Hepatocyte (in vitro differentiated cells): Measurements from ENCODE around the gene LIPA. TPM values are rescaled to one million over a fixed set of nuclear protein-coding genes. Genes with fewer than 3 reads are reported as not detected.
"Not testable (repeated sequence)": the region's sequence is repeated elsewhere in the genome, so short reads cannot be mapped to it uniquely, and the experiment has no call there.

Source experiments
- DNase-seq: peaks from one replicate; pipeline ENCODE4 v3.0.0-alpha.2; 2016; ENCODE audit warnings: low spot score
- H2AFZ ChIP-seq: fragments of 200-600 bp; sonication (generic); 2 replicates; pipeline ENCODE4 v1.6.0; 2016; ENCODE audit warnings: antibody characterized with exemption, mild to moderate bottlenecking
- H3K27ac ChIP-seq: fragments of 200-600 bp; sonication (generic); 2 replicates; pipeline ENCODE4 v1.5.1; 2016; ENCODE audit warnings: mild to moderate bottlenecking
- H3K27me3 ChIP-seq: fragments of 200-600 bp; sonication (generic); 2 replicates; pipeline ENCODE4 v1.6.1; 2016
- H3K36me3 ChIP-seq: fragments of 200-600 bp; sonication (generic); replicated peaks from 2 replicates; pipeline ENCODE4 v1.5.1; 2016; ENCODE audit warnings: low read depth; ENCODE audit not compliant: insufficient read depth
- H3K4me1 ChIP-seq: fragments of 200-600 bp; sonication (generic); 2 replicates; pipeline ENCODE4 v1.5.1; 2016; ENCODE audit warnings: mild to moderate bottlenecking, moderate library complexity; ENCODE audit not compliant: insufficient read depth
- H3K4me2 ChIP-seq: fragments of 200-600 bp; sonication (generic); 2 replicates; pipeline ENCODE4 v1.6.0; 2016
- H3K4me3 ChIP-seq: fragments of 200-600 bp; sonication (generic); 2 replicates; pipeline ENCODE4 v1.5.1; 2016; ENCODE audit warnings: mild to moderate bottlenecking
- H3K79me2 ChIP-seq: fragments of 200-600 bp; sonication (generic); 2 replicates; pipeline ENCODE4 v1.6.0; 2017; ENCODE audit warnings: mild to moderate bottlenecking
- H3K9me2 ChIP-seq: fragments of 200-600 bp; sonication (generic); replicated peaks from 2 replicates; pipeline ENCODE4 v1.6.0; 2017; ENCODE audit warnings: mild to moderate bottlenecking; ENCODE audit not compliant: insufficient read depth
- H3K9me3 ChIP-seq: fragments of 200-600 bp; sonication (generic); 2 replicates; pipeline ENCODE4 v1.5.1; 2016; ENCODE audit warnings: low read depth, mild to moderate bottlenecking
- H4K20me1 ChIP-seq: fragments of 200-600 bp; sonication (generic); 2 replicates; pipeline ENCODE4 v1.6.0; 2016; ENCODE audit warnings: mild to moderate bottlenecking; ENCODE audit not compliant: insufficient read depth, poor library complexity, severe bottlenecking
- CTCF ChIP-seq: fragments of 200-600 bp; sonication (generic); IDR thresholded peaks from 2 replicates; pipeline ENCODE4 v1.5.1; 2016; ENCODE audit warnings: antibody characterized with exemption, mild to moderate bottlenecking; ENCODE audit not compliant: poor library complexity
- EZH2 ChIP-seq: fragments of 200-600 bp; sonication (generic); IDR thresholded peaks from 2 replicates; pipeline ENCODE4 v1.6.1; 2016; ENCODE audit warnings: antibody characterized with exemption, mild to moderate bottlenecking, borderline replicate concordance
- EZH2phosphoT487 ChIP-seq: fragments of 200-600 bp; sonication (generic); IDR thresholded peaks from one replicate; pipeline ENCODE4 v1.6.1; 2018; ENCODE audit warnings: antibody characterized with exemption, mild to moderate bottlenecking, low read depth, moderate library complexity; ENCODE audit not compliant: unreplicated experiment, severe bottlenecking
- WGBS: methylation state at CpG from one replicate; pipeline ENCODE4 v1.1.6; 2016; ENCODE audit warnings: low lambda C conversion rate; ENCODE audit errors: missing lambda C conversion rate; 5-methylcytosine and 5-hydroxymethylcytosine counted together
- polyA plus RNA-seq: library from polyadenylated mRNA; unstranded; fragments of >200 nt; fragmentation: Nextera tagmentation; extraction: Ambion mirVana; gene quantifications from 2 replicates; pipeline ENCODE4 v1.2.1, GENCODE V29; 2016
- total RNA-seq: library from RNA; depleted of rRNA; stranded (reverse); fragments of >200 nt; gene quantifications from 2 replicates; pipeline ENCODE4 v1.2.3, GENCODE V29; 2014

The LIPA gene
- total and polyA plus RNA-seq, 2 experiments from 2014 or later = 144 to 148 TPM

- H3K27me3 ChIP-seq = peaks cover 23% of the 10 kb centered on the region
- H3K9me3 ChIP-seq = no peaks in the 10 kb centered on the region
- no peaks in the 10 kb centered on the region for H3K9me2 ChIP-seq
- H3K36me3 ChIP-seq = no peaks in the 10 kb centered on the region
- H3K4me3 ChIP-seq = no peak overlapping the region
- no peaks in the 10 kb centered on the region for H3K4me1 ChIP-seq
- no peak overlapping the region for H3K27ac ChIP-seq
- TF ChIP-seq CTCF (no peak), EZH2phosphoT487 (no peak), EZH2 (no peak)
- no peaks in the 10 kb centered on the region for H3K79me2 ChIP-seq
- H2AFZ ChIP-seq = no peak overlapping the region
- no peaks in the 10 kb centered on the region for H4K20me1 ChIP-seq
- no peak for DNase-seq
- no peak overlapping the region for H3K4me2 ChIP-seq
These were observed 75.8 kb downstream of the LIPA start for GRCh38 chr10:89175816-89176215.

- DNase-seq = no peak
- H3K4me2 ChIP-seq = no peak overlapping the region
- H3K79me2 ChIP-seq = no peaks in the 10 kb centered on the region
- no peak for TF ChIP-seq EZH2
- no peak for TF ChIP-seq EZH2phosphoT487
- TF ChIP-seq CTCF = no peak
- no peaks in the 10 kb centered on the region for H3K4me1 ChIP-seq
- H3K36me3 ChIP-seq = no peaks in the 10 kb centered on the region
- H3K9me3 ChIP-seq = no peaks in the 10 kb centered on the region
- no peak overlapping the region for H2AFZ ChIP-seq
- peaks cover 16% of the 10 kb centered on the region for H3K27me3 ChIP-seq
- H3K27ac ChIP-seq = no peak overlapping the region
- H3K4me3 ChIP-seq = no peak overlapping the region
- H4K20me1 ChIP-seq = no peaks in the 10 kb centered on the region
- H3K9me2 ChIP-seq = no peaks in the 10 kb centered on the region
These were observed 78.5 kb downstream of the LIPA start for GRCh38 chr10:89173075-89173474.

GRCh38 chr10:89171996-89172395 lies 79.6 kb downstream of the LIPA start:
- no peaks in the 10 kb centered on the region for H3K36me3 ChIP-seq
- H3K27ac ChIP-seq = no peak overlapping the region
- peaks cover 12% of the 10 kb centered on the region for H3K27me3 ChIP-seq
- no peaks in the 10 kb centered on the region for H3K79me2 ChIP-seq
- no peaks in the 10 kb centered on the region for H4K20me1 ChIP-seq
- H2AFZ ChIP-seq = no peak overlapping the region
- no peak overlapping the region for H3K4me2 ChIP-seq
- H3K4me3 ChIP-seq = no peak overlapping the region
- no peak for DNase-seq
- TF ChIP-seq EZH2phosphoT487 = no peak
- no peak for TF ChIP-seq EZH2
- no peaks in the 10 kb centered on the region for H3K4me1 ChIP-seq
- no peaks in the 10 kb centered on the region for H3K9me3 ChIP-seq
- H3K9me2 ChIP-seq = no peaks in the 10 kb centered on the region
- WGBS = 84% methylated on average over 4 of the region's 4 CpGs

- no peak overlapping the region for H3K4me3 ChIP-seq
- no peak overlapping the region for H2AFZ ChIP-seq
- no peaks in the 10 kb centered on the region for H4K20me1 ChIP-seq
- TF ChIP-seq EZH2phosphoT487 = no peak
- no peak for TF ChIP-seq EZH2
- TF ChIP-seq CTCF = no peak
- no peaks in the 10 kb centered on the region for H3K36me3 ChIP-seq
- DNase-seq = no peak
- H3K4me2 ChIP-seq = no peak overlapping the region
- WGBS = 87% methylated on average over 2 of the region's 2 CpGs
- H3K4me1 ChIP-seq = no peaks in the 10 kb centered on the region
- no peak overlapping the region for H3K27ac ChIP-seq
- H3K27me3 ChIP-seq = peaks cover 8% of the 10 kb centered on the region
- no peaks in the 10 kb centered on the region for H3K9me2 ChIP-seq
- H3K79me2 ChIP-seq = no peaks in the 10 kb centered on the region
- no peaks in the 10 kb centered on the region for H3K9me3 ChIP-seq
These were observed 80.2 kb downstream of the LIPA start for GRCh38 chr10:89171263-89171872.

GRCh38 chr10:89168354-89168900 lies 83.1 kb downstream of the LIPA start:
- not testable (repeated sequence) for H3K4me3 ChIP-seq, DNase-seq, H3K4me2 ChIP-seq, H3K27ac ChIP-seq, H2AFZ ChIP-seq, H3K4me1 ChIP-seq, H3K9me2 ChIP-seq, H4K20me1 ChIP-seq, H3K9me3 ChIP-seq, H3K36me3 ChIP-seq, H3K79me2 ChIP-seq
- 79% methylated on average over 9 of the region's 9 CpGs for WGBS
- peaks cover 29% of the 10 kb centered on the region for H3K27me3 ChIP-seq
